EL (cell line): ENCODE measurements around the gene CIPC.

Experiments used
- DNase-seq: peaks from one replicate; pipeline ENCODE4 v3.0.0-alpha.2; 2016

The CIPC gene, protein sequence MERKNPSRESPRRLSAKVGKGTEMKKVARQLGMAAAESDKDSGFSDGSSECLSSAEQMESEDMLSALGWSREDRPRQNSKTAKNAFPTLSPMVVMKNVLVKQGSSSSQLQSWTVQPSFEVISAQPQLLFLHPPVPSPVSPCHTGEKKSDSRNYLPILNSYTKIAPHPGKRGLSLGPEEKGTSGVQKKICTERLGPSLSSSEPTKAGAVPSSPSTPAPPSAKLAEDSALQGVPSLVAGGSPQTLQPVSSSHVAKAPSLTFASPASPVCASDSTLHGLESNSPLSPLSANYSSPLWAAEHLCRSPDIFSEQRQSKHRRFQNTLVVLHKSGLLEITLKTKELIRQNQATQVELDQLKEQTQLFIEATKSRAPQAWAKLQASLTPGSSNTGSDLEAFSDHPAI

GRCh38 chr14:77097700-77098528 is at the start of gene CIPC:
TSS of gene CIPC (plus strand) at chr14:77098258. CDS start at chr14:77105709, 7,451 bp downstream.
- DNase-seq, result peak; percentile 99

DNA sequence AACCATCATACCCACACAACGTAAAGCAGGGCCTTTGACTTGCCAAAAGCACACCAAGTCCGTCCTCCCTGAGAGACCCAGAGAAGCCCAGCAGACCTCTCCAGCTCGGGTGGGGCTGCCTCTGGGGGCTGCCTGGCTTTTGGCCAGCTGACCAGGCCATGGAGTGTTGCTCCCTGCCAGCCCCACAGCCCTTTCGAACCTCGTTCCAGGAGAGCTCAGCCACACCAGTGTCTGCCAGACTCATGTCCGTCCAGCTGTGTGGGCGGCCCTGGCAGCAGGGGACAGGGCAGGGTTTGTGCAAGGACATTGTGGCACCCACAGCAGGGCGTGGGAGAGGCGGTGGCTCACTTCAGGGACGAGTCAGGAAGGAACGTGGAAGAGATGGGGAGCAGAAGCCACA is 46.9 kb upstream of the CIPC start:
- DNase-seq, result no peak

GRCh38 chr14:77052281-77053044 is 45.6 kb upstream of the CIPC start:
- no peak for DNase-seq

DNA sequence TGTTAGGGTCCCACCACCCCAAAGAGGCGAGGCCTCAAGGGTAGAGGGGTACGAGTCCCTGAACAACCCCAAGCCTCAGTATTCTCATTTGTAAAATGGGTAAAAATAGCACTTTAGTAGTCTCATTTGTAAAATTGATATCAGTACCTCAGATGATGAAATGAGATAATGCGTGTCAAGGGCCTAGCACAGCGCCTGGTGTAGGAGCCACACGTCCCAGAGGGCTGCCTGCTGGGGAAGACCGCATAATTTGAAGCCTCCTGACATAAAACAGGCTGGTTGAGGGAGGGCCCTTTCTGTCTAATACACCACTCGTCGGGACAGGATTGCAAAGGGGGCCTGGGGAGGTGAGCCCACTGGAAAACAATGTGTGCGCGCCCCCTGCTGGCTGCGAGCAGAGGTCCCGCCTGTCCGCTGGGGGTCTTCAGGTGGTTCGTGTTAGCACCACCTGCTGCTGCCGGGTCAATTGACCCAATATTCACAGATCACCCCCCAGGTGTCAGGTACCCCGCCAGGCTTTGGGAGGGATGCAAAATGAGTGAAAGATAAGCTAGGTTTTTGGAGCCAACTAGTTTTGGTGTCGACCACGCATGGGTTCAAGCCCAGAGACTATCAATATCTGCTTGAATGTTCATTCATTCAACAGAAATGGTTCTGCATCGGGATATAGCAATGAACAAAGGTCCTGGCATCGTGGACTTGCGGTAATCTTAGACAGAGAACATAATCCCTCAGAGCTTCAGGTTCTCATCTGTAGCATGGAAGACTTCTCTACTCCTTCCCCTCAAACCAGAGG is 44.8 kb upstream of the CIPC start:
- DNase-seq, result peak; percentile 73

- DNase-seq, result no peak
Measured at GRCh38 chr14:77055306-77055705, 42.8 kb upstream of the CIPC start.

DNA sequence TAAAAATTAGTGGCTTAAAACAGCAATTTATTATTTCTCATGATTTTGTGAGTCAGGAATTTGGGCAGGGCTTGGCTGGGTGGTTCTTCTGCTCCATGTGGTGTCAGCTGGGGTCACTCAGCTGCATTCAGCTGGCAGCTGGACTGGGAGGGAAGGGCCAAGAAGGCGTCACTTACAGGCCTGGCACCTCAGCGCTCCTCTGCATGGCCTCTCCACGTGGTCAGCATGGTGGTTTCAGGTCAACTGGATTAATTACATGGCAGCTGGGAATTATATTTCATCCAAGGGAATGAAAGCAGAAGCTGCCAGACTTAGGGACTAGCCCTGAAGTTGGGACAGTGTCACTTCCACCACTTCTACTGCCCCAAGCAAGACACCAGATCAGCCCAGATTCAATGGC is 42.1 kb upstream of the CIPC start:
- no peak for DNase-seq

DNA sequence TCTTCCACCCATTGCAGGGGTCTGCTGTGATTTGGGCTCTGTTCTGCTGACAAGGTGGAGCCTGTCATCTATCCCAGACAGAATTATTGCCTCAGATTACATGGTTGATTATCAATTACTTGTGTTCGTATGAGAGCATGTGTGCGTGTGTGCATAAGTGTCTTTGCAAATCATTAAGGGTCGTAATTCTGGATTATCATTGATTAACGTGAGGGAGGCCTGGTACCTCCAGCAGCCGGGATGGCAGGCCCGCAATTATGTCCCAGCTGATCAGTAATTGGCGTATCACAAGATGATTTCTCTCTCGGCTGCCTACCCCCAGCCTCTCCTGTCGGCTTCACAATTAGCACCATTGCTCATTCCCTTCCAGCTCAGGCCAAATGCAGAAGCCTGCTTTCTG is 39.9 kb upstream of the CIPC start:
- DNase-seq, result no peak

DNA sequence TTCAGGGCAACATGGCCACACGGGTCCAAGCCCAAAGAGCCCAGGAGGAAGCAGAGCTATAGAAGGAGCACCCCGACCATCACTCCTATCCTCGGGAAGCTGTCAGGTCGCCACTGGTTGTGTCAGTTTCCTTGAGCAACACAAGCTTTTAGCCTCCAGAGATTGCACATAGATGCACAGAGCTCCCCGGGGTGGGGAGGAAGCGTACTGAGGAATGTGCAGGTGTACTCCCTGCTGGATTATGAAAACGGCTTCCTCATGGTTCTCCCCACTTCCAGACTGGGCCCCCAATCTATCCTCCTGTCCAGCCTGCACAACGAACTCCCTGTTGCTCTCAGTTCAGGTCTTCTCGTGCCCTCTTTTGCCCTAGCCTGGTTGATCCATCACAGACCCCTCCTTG is 39.3 kb upstream of the CIPC start:
- no peak for DNase-seq

- peak; percentile 90 for DNase-seq
Measured at GRCh38 chr14:77059276-77059915, 38.7 kb upstream of the CIPC start.

GRCh38 chr14:77061630-77062257 is 36.3 kb upstream of the CIPC start:
- no peak for DNase-seq

- DNase-seq, result no peak
Measured at GRCh38 chr14:77062261-77062660, 35.8 kb upstream of the CIPC start.

DNA sequence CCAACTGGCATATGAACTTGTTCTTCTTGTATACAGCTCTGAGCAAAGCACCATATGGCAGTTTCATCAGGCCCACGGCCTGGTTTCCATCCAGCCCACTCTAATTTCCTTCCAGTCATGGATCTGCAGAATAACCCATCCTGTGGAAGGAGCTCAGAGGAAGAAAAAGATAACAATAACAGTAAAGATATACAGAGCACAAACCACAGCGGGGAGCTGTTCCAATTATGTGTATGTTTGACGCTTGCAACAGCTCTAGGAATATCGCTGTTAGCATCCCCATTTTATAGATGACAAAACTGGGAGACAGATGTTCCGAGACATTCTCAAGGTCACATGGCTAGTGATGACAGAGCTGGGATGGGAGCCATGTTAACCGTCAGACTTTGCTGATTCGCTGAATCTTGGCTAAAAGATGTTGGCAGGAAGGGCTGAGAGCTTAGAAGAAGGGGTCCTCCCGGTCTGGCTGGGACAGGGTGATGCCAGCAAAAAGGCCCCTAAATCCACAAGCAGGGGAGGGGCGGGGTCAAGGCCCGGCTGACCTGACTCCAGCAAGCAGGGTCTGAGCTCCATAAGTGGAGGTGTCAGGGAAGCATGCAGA is 34.4 kb upstream of the CIPC start:
- no peak for DNase-seq

DNA sequence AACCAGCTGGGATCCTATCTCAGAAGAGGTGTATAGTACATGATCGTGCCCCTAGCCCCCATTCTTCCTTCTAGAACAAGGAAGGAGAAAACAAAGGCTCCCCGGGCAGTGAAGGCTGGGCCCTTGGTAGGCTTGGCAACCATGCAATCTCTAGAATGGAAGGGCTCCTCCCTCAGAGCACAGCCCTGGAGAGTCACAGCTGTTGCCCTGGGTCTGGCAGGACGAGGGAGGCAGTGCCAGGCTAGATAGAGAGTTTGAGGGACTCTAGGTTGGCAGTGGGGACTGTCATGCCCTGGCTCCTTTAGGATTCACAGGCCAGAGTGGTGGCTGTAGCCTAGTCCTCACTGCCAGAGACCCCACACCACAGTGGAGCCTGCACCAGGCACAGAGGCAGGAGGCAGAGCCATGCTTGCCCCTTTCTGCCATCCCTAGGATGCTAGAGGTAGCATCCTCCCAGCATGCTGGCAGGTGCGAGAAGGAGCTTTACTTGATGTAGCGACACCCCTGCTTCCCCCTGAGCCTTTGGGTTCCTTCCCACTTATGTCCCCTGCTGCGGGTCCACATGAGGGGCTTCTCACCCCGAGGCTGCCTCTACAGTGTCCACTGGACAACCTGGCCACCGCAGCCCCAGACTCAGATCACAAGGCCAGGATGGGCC is 33.4 kb upstream of the CIPC start:
- no peak for DNase-seq

GRCh38 chr14:77065851-77066577 is 32.0 kb upstream of the CIPC start:
- no peak for DNase-seq

- no peak for DNase-seq
Measured at GRCh38 chr14:77066578-77067172, 31.4 kb upstream of the CIPC start.

DNA sequence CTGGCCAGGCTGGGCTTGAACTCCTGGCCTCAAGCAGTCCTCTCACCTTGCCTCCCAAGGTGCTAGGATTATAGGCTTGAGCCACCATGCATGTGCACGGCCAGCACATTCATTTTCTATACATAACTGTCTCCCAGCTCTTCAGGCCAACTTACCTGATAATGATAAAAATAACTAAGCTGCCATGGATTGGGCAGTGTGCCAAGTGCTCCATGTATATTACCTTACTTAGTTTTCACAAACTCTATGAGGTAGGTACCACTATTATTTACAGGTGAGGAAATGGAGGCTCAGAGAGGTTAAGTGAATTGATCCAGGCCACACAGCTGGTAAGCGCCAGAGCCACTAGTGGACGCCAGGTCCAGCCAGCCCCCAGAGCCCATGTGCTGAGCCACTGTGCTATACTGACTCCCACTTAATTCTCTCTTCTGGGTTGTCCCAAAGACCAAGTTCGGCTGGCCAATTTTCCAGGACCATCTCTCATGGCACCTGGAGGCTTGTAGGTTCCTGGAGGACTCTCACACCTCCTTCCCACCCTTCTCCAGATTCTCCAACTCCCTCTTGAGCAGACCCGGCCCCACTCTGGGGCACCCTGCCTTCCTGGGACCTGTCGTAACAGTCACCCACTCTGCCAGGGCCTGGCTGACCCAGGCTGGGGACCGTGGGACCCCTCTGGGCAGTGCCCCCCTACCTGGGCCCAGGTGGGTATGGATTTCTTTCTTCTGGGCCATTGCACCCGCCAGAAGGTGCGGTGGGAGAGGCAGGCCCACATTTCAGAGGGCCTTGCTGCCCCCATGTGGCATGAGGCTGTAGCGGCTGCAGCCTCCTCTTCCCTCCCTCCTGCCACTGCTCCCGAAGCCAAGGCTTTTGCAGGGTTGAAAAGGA is 30.2 kb upstream of the CIPC start:
- peak; percentile 63 for DNase-seq

DNA sequence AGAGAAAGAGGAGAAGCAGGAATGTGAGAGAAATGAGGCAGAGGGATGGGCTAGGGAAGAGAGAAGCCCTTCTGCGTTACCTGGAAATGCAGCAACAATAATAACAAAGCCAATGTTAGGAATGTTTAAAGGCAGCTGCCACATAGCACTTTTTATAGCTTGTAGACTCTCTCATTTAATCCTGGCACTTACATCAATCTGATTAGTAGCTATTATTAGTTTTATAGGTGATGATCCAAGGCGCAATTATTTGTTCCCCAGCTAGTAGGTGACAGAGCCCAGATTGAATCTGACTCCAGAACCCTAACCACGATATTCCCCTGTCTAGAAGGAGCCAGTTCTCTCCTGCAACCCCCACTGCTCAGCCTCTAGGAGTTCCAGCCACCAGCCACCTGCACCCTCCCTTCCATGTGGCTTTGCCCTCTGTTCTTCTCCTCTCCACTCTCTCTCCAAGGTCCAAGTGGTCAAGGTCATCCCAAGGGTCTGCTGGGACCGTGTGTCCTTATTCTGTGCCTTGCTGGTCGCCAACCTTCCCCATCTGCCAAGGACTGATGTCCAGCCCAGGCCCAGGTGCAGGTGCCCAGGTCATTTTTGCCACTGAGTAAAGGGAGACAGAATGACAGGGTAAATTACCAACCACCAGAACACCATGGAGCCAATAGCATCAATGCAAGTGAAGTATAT is 29.4 kb upstream of the CIPC start:
- no peak for DNase-seq

GRCh38 chr14:77069551-77069950 is 28.5 kb upstream of the CIPC start:
- DNase-seq, result no peak
